HG03460 (cell line): Measurements from ENCODE around the gene MEGF9.
"Not testable (repeated sequence)": the region's sequence is repeated elsewhere in the genome, so short reads cannot be mapped to it uniquely, and the experiment has no call there.

Experiments used
- ATAC-seq: cut with Tn5 transposase; IDR thresholded peaks from one replicate; pipeline ENCODE4 v1.9.1; 2021; ENCODE audit not compliant: unreplicated experiment

The MEGF9 gene

GRCh38 chr9:120714088-120714845 is at the start of gene MEGF9:
MEGF9 (minus strand) TSS chr9:120714470; CDS start chr9:120714358, 112 bp downstream.
- peak; percentile 94 for ATAC-seq

GRCh38 chr9:120761006-120761405 is 46.7 kb upstream of the MEGF9 start:
- no peak for ATAC-seq

- ATAC-seq = no peak
These were observed 45.6 kb upstream of the MEGF9 start for GRCh38 chr9:120759755-120760400.

GRCh38 chr9:120758544-120758943 is 44.3 kb upstream of the MEGF9 start:
- ATAC-seq = no peak

DNA sequence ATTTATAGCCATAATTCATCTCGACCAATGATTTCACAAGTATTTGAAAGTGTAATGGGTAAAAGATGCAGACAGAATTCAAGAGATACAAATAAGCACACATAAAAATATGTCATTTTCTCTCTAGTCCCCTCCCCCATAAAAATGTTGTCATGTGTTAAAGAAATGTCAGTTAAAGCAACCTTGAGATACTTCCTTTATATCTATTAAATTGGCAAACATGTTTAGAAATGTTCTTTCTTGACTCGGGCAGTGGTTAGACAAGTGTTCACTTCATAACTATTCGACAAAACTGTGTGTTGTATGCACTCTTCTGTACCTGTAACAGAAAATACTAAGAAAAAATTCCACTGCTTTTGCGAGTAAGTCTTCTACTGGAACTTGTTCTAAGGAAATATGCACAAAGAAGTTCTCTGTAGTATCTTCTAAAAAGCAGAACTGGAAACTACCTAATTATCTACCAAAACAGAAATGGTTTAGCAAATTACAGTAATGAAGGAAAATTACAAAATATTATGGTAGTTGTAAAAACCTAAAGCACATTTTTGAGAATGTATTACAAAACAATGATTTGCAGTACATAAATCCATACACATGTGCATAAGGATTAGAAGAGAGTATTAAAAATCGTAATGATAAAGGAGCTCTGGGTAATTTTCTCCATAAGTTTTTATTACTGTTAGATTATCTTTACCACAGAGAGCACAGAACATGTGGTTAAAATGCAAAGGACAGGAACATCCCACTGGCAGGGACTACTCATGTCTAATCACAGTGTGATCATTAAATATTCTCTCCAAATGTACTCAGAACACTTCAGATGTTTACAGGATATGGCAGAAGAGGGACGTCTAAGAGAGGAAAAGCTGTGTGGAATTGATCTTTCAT is 43.0 kb upstream of the MEGF9 start:
- no peak for ATAC-seq

DNA sequence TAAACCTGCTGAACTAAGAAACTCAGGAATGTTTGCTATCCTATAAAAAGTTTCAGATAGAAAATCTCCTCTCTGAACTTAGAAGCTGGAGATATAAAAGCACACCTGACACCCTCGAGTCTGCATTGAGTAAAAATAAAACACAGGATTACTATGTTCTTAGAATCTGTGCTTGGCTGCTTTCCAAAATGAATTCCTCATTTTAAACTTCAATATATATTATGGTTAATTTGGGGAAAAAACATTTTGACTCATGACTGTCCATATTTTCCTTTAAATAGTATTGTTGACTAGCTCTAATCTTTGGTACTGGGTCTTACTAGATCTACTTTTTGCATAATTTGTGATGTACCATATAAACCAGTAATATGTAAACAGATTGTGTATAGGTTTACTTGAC is 42.3 kb upstream of the MEGF9 start:
- no peak for ATAC-seq

- ATAC-seq = no peak
These were observed 41.7 kb upstream of the MEGF9 start for GRCh38 chr9:120755810-120756434.

GRCh38 chr9:120755044-120755443 is 40.8 kb upstream of the MEGF9 start:
- ATAC-seq = peak; percentile 65

DNA sequence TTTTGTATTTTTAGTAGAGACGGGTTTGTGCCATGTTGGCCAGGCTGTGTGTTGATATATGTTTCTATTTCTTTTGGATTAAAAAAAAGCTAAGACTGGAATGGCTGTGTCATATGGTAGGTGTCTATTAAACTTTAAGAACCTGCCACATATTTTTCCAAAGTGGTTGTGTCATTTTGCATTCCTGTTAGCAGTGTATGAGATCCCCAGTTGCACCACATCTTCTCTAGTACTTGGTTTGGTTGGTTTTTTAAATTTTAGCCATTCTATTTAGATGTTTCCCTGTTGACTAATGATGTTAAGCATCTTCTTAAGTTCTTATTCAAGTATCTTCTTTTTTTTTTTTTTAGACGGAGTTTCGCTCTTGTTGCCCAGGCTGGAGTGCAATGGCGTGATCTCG is 36.2 kb upstream of the MEGF9 start:
- no peak for ATAC-seq

DNA sequence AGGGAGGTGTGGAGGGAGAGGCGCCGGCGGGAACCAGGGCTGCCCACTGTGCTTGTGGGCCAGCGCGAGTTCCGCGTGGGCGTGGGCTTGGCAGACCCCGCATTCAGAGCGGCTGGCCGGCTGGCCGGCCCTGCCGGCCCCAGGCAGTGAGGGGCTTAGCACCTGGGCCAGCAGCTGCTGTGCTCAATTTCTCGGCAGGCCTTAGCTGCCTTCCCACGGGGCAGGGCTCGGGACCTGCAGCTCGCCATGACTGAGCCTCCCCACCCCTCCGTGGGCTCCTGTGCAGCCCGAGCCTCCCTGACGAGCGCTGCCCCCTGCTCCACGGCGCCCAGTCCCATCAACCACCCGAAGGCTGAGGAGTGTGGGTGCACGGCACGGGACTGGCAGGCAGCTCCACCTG is 32.1 kb upstream of the MEGF9 start:
- ATAC-seq = not testable (repeated sequence)

DNA sequence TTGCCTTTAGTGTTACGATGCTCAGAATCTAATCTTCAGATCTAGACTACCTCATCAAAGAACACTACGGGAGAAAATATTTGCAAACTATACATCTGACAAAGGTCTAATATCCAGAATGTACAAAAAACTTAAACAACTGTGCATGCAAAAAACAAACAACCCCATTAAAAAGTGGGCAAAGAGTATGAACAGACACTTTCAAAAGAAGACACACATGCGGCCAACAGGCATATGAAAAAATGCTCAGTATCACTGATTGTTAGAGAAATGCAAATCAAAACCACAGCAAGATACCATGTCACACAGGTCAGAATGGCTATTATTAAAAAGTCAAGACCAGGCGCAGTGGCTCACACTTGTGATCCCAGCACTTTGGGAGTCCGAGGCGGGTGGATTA is 31.0 kb upstream of the MEGF9 start:
- no peak for ATAC-seq

- no peak for ATAC-seq
These were observed 28.7 kb upstream of the MEGF9 start for GRCh38 chr9:120742951-120743416.

DNA sequence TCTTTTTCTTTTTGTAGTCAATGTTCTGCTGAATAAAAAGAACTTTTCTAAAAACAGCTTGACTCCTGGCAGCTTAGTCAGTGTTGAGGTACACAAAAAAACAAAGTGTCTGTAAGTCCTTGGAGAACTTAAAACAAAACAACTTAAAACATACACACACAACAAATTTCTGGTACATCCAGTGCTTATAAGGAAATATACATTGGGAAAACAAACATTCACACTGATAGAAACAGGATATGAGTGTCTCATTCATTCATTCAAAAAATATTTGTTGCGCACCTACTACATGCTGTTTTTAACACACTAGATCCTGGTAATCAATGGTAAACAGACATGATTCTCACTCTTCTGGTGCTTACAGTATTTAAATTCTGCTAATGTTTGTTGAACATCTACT is 27.4 kb upstream of the MEGF9 start:
- ATAC-seq = no peak

DNA sequence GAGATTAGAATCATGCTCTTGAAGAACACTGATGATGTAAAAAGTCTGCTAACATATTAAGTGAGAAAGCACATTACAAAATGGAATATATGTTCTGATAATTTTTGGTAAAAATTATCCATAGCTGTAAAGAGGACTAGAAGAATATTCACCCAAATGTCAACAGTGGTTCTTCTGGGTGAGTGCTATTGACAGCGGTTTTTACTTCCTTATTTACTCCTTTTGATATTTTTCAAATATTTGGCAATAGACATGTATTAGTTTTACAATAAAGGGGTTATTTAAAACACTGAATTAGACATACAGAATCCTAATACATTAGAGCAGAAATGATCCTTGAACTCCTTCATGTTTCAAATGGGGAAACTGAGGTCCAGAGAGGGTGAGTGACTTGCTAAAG is 26.9 kb upstream of the MEGF9 start:
- no peak for ATAC-seq

- no peak for ATAC-seq
These were observed 25.9 kb upstream of the MEGF9 start for GRCh38 chr9:120740132-120740531.

DNA sequence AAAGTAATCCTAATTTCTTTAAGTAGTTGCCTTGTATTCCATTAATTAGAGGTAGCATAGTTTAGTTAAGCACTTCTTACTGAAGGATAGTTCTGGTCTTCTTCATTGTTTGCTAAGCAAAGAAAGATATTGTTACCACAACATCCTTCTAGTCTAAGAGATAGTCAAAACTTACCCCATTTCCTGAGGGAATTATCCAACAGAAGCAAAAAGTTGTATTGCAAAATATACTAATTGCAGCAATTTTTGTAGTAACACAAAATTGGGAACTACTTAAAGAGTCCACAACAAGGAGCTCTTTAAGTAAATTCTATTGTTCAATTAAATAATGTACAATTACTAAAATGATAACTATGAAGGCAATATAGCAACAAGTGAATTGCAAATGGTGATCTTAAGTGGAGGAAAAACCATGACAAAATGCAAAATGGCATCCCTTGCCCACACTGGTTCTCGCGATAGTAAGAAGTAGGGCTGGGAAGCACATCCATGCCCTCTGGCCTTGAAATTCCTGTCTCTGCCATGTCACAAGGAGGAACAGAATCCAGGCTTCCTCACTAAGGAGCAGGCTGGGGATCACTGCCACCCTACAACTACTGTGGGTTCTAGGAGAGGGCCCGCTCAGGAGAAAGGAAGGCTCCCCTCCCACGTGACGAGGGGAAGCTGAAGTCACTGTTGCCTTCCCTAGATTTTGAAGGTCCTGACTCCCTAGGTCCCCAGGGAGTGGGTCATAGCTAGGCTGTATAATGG is 23.3 kb upstream of the MEGF9 start:
- no peak for ATAC-seq

DNA sequence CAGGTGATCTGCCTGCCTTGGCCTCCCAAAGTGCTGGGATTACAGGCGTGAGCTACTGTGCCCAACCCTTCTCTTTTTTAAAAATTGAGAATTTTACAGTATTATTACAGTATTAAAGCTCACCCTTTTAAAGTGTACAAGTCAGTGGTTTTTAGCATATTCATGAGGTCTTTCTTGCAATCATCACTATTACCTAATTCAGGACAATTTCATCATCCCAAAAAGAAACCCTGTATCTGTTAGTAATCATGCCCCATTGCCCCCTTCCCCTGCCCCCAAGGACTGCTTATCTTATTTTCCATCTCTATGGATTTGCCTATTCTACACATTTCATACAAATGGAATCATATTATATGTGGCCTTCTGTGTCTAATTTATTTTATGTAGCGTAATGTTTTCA is 22.6 kb upstream of the MEGF9 start:
- no peak for ATAC-seq

DNA sequence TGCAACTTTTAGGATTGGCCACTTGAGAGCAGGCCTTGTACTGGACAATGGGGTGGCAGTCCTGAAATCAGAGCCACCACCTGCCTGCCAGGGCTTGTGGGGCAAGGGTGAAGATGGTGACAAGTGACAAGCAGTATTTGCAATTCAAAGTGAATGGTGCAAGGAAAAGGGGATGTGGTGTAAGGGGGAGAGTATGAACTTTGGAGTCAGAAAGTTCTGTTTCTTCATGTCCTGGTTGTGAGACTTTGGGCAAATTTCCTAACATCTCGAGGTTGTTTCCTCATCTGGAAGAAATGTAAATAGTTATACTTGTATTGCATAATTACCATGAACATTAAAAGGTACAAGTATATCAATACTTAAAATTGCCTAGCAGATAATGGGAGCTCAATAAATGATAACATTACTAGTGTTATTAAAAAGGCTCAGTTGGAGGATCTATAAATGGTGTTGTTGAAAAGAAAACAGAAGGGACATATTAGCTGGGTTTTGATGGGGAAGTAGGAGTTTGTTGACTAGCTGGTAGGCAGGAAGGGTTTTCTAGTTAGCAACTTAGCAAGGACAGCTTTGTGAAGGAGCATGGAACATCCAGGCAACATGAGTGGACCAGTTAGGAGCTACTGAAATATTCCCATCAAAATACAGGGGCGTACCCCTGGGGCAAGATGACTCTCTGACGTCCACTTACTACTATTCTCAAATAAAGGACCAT is 21.3 kb upstream of the MEGF9 start:
- ATAC-seq = no peak

GRCh38 chr9:120734607-120735410 is 20.5 kb upstream of the MEGF9 start:
- no peak for ATAC-seq
